Coronary artery (tissue), 2 donors: ENCODE measurements around the gene ASTN1.

Source experiments
- DNase-seq: peaks from one replicate; pipeline ENCODE4 v3.0.0-alpha.2; 2017; ENCODE audit warnings: low spot score
- H3K27ac ChIP-seq, 2 donors: fragments of 200-600 bp; sonication (generic); one replicate each; pipeline ENCODE4 v1.5.1; 2016 to 2019
- H3K4me3 ChIP-seq: fragments of 200-600 bp; sonication (generic); 2 replicates; pipeline ENCODE4 v1.5.1; 2016; ENCODE audit warnings: mild to moderate bottlenecking, moderate library complexity
- TF ChIP-seq, protein P1 (sequence below): fragments of 200-600 bp; sonication (generic); IDR thresholded peaks from one replicate; pipeline ENCODE4 v1.5.1; 2019; ENCODE audit warnings: antibody characterized with exemption

ASTN1 gene

DNA sequence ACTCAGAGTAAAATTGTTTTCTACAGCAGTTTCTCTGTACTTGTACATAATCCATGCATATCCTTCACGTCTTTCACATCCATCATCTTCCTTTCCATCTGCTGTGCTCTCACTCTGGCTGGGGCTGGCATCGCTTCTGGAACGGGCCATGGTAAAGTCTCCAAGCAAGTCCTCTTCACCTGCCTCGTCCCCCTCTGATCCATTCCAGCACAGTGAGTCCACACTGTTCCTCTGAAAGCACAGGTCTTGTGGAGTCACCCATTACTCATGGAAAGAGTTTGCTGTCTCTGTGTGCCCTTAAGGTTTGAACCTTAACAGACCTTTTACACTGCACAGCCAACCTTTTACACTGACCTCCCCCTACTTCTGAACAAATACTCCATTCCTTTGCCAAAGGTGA is 313.6 kb downstream of the ASTN1 start:
- DNase-seq, result no peak
- TF ChIP-seq, protein P1, sequence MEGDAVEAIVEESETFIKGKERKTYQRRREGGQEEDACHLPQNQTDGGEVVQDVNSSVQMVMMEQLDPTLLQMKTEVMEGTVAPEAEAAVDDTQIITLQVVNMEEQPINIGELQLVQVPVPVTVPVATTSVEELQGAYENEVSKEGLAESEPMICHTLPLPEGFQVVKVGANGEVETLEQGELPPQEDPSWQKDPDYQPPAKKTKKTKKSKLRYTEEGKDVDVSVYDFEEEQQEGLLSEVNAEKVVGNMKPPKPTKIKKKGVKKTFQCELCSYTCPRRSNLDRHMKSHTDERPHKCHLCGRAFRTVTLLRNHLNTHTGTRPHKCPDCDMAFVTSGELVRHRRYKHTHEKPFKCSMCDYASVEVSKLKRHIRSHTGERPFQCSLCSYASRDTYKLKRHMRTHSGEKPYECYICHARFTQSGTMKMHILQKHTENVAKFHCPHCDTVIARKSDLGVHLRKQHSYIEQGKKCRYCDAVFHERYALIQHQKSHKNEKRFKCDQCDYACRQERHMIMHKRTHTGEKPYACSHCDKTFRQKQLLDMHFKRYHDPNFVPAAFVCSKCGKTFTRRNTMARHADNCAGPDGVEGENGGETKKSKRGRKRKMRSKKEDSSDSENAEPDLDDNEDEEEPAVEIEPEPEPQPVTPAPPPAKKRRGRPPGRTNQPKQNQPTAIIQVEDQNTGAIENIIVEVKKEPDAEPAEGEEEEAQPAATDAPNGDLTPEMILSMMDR, result no peak
- H3K27ac ChIP-seq, result no peak overlapping the region
- H3K4me3 ChIP-seq, result no peak overlapping the region

DNA sequence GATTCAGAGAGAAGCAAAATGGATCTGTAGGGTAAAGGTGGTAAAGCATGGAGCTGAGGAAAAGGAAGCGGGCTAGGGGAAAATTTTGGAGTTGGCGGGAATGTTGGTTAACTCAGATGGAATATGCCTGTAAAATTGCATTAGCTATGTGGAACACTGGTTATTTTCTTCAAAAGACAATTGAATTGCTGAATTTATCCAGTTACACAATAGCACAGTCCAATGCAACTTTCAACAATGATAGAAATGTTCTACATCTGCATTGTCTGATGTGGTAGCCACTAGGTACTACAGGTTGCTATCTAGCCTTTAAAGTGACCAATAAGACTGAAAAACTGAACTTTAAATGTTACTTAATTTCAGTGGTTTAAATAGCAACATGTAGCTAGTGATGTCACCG is 315.2 kb downstream of the ASTN1 start:
- Histone ChIP-seq H3K27ac (no peak overlapping the region), H3K4me3 (no peak overlapping the region)
- TF ChIP-seq, protein P1, result no peak
- DNase-seq, result no peak

DNA sequence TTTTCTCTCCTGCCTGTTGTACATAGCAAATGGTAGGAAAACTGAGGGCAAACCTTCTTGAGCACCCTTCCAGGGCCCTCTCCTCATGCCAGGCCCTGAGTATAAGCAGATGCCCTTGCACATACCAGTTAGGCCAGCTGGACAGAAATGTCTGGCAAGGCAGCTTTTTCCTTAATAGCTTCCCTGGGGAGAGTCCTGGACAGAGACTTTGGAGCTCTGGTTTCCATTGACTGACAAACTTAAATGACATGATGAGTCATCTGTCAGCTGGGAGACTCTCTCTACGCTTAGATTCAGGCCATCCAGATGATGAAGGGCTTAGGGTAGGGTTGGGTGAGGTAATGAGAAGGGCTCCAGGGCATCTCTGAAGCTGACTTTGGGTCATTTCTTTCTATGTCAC is 317.5 kb downstream of the ASTN1 start:
- DNase-seq, result no peak

DNA sequence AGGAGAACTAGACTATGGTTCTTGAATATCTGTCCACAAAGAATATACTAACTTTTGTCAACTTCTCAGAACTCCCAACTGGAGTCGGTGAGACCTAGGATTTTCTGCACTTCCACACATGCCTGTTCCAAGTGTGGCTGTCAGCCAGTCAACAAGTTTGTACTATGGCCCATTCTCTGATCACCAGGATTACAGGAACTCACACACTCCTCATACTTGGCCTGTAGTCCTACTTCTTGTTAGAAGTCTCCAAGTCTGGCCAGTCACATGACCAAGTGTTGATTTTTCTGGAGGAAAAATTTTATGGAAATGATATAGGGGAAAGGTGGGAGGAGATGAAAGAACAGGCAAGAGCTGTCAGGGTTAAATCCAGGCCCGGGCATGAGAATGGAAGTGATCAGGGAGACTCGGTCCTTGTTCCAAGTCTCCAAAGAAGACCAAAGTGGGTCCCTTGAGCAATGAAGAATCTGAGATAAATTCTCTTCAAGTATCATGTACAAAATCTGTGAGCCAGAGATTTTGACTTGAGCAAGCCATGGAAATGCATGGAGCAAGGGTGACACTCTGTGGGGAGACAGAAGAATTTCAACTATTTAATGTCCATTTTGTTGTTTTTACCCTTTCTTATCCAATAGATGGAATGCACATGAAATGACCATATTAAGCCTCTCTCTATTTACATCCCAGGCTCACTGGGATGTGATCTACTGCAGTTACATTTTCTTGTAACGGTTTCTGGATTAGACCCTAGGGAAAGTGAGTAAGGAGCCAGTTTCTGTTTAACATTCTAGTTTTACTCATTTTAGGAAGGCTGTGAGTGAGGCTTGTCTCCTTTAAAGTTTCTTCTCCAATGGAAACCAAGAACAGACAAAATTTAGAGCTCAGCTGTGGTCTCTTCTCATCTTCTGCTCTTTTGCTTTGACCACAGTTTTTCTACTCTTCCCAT is 320.9 kb downstream of the ASTN1 start:
- DNase-seq, result no peak
- Histone ChIP-seq H3K4me3 (no peak overlapping the region), H3K27ac (peak overlapping the region in 1 of 2 donors; percentile 1)
- TF ChIP-seq, protein P1, result peak; percentile 57

More for the DNA sequence above, 317.5 kb downstream of the ASTN1 start:
- Histone ChIP-seq H3K4me3 (no peak overlapping the region), H3K27ac (no peak overlapping the region)
- TF ChIP-seq, protein P1, result no peak

DNA sequence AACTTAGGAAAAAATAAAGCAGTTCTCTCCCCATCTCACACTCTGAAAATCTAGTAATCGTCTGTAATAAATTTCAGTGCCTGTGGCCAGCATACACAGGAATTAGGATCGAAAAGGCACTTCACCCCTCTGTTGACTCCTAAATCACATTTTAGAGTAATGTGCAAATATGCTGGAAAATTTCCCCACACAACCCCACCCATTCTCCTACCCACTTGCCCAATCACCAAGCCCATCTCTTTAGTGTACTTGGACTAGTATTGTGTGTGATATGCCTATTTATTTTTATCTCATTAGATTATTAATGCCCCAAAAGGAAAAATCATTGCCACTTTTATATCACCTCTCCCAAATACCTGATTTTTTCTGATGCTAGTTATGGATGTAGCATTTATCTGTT is 323.3 kb downstream of the ASTN1 start:
- DNase-seq, result no peak
- TF ChIP-seq, protein P1, result no peak

DNA sequence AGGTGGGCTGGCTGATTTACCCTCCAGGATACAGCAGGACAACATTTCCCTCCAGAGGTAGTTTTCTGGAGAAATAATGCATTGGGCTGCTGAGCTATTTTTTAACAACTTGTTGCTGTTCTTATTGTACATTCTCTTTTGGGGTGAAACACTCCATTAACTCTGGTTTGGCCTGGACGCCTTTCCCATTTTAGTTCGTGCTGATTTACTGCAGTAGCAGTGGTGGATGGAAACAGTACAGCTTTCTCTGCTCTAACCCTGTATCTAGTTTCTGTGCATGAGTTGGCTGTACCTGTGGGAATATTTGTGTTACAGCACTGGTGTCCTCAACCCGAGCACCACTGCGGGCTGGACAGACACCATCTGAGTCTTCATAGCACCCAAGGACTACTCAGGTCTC is 325.3 kb downstream of the ASTN1 start:
- no peak overlapping the region for H3K4me3 ChIP-seq
- TF ChIP-seq, protein P1, result no peak
- no peak for DNase-seq
- H3K27ac ChIP-seq, result no peak overlapping the region

More for the DNA sequence above, 323.3 kb downstream of the ASTN1 start:
- no peak overlapping the region for H3K27ac ChIP-seq
- H3K4me3 ChIP-seq, result no peak overlapping the region
